Retina (tissue), 1 donor: Measurements from ENCODE around the gene OLIG3.

Experiments used
- DNase-seq: peaks from one replicate; pipeline ENCODE4 v3.0.0-alpha.2; 2016

The OLIG3 gene

DNA sequence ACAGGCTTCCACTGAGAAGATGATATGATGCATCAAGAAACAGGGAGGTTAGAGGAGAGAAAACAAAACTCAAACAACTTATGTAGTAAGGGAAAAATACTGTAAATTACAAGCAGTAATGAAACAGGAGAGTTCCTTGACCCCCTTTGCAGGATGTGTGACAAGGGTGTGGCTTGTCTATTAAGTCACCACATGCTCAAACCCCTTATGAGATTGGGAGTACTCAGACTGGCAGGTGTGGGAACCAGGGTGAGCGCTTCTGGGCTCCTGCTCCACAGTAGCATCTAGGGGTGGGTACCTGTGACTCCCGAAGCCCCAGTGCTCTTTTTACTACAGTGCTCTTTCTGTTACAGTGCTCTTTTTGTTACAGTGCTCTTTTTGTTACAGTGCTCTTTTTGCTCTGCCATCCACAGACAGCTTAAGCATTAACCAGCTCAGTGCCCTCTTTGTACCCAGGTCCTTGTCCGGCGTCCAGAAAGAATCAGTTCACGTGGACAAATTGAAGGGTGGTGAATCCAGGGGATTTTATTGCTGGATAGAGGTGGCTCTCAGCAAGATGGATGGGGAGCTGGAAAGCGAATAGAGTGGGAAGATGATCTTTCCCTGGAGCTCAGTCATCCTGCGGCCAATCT lies 28.7 kb downstream of the OLIG3 start:
- no peak for DNase-seq

GRCh38 chr6:137452333-137452894 lies 41.8 kb downstream of the OLIG3 start:
- no peak for DNase-seq

DNA sequence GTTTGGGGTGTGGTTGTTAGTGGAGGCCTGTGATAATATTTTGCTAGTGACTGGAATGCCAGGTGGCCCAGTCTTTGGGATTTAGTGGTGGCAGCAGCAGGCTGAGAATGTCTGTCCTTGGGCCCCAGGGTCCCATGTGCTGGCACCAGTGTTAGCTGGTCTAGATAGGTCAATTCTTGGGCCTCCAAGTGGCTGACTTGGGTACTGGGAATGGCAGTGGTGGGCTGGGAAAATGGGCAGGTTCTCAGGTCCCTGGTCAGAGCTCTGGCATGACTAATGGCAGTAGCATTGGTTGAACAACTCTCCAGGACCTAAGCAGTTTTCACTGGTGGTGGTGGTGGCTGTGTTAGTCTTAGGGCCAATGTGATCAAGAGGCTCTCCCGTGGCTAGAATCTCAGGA lies 50.3 kb downstream of the OLIG3 start:
- DNase-seq, result no peak
